HepG2 (cell line): ENCODE measurements around the gene OPN1SW.

Experiments used
- CCAR2 ChIP-seq: fragments of 200-400 bp; formaldehyde crosslinking; optimal IDR thresholded peaks from 2 replicates; pipeline ENCODE3; 2018; ENCODE audit warnings: low read depth, mild to moderate bottlenecking, low read length, moderate library complexity
- CEBPB ChIP-seq: IDR thresholded peaks from 2 replicates; pipeline ENCODE4 v1.6.1; 2011; ENCODE audit warnings: low read depth, low read length, improper control_type of control experiment, borderline replicate concordance
- EP300 ChIP-seq, 3 experiments: sonication (generic) in 1 of 3; formaldehyde crosslinking in 1 of 3; IDR thresholded peaks; 2 replicates each; pipeline versions ENCODE4 v1.5.1 to v1.6.1; 2011 to 2020; ENCODE audit warnings: low read depth in 2 of 3, low read length in 2 of 3, borderline replicate concordance in 1 of 3, improper control_type of control experiment in 1 of 3, mild to moderate bottlenecking in 1 of 3, missing genetic modification reagents in 1 of 3, moderate library complexity in 1 of 3
- GABPB1 ChIP-seq: IDR thresholded peaks from 2 replicates; pipeline ENCODE4 v1.6.1; 2016; ENCODE audit warnings: mild to moderate bottlenecking, missing genetic modification reagents, moderate library complexity, missing compliant biosample characterization
- POLR2A ChIP-seq, 2 experiments: IDR thresholded peaks; 2 replicates each; pipeline ENCODE4 v1.6.1; 2011; ENCODE audit warnings: low read depth in 2 of 2, low read length in 2 of 2, mild to moderate bottlenecking in 1 of 2, moderate library complexity in 1 of 2; ENCODE audit not compliant: insufficient read depth in 1 of 2
- ZNF652 ChIP-seq: IDR thresholded peaks from 2 replicates; pipeline ENCODE4 v1.6.1; 2016; ENCODE audit warnings: low read depth, borderline replicate concordance
- ZNF704 ChIP-seq: sonication (generic); formaldehyde crosslinking; IDR thresholded peaks from 2 replicates; pipeline ENCODE4 v1.8.1; 2023; ENCODE audit warnings: mild to moderate bottlenecking, inconsistent platforms, moderate library complexity, missing genetic modification reagents, borderline replicate concordance
- ZSCAN5A ChIP-seq: sonication (generic); formaldehyde crosslinking; IDR thresholded peaks from 2 replicates; pipeline ENCODE4 v1.8.0; 2022; ENCODE audit warnings: mild to moderate bottlenecking, missing genetic modification reagents, borderline replicate concordance
- TF ChIP-seq, protein P1 (sequence below): sonication (generic); formaldehyde crosslinking; IDR thresholded peaks from 2 replicates; pipeline ENCODE4 v1.5.0; 2020; ENCODE audit warnings: mild to moderate bottlenecking, missing genetic modification reagents, moderate library complexity
- TF ChIP-seq, protein P2 (sequence below): IDR thresholded peaks from 2 replicates; pipeline ENCODE4 v1.6.1; 2012; ENCODE audit warnings: inconsistent platforms

DNA sequence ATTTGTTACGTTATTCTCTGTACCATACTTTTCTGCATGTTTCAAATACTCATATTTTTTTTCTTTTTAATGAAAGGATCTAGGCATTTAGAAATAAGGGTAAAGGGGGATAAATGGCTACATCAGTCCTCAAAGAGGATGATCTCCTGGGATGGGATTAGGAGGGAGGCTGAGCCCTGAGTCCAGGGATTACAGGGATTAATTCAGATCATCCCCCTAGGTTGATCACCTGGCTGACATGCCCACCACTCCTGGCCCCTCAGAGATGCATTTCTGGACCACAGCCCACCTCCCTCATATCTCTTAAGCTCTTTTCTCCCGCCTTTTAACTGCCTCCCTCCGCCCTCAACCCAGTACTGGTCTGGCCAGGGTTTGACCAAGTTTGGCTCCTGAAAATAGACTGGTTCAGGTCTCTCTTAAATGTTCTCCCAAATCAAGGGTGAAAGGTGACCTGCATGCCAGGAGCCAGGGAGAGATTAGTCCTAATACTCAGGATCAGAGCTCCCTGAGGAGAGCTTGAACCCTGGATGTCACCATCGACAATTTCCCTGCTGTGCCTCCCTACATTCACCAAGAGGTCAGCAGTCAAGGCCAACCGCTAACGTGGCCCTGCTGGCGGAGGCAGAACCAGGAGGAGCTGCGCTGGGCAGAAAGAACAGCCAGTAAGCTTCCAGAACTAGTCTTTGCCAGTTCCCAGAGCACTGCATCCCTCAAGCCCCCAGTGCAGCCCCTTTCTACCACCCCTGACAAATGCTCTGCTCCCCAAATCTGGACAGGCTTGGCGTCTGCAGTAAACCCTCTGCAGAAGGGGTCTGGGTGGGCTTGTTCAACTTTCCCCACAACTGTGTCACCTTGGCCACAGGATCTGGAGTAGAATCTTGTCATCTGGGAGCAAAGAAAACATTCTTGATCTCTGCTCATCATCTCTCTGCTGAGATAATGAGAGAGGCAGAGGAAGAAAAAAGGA, 13.1 kb upstream of the OPN1SW start:
- no peak for TF ChIP-seq ZNF652 (CRISPR knock-in tag)
- no peak for TF ChIP-seq POLR2A (IDR thresholded peaks at IDR 0.05; ENCODE audit: insufficient read depth in 1 of 2, low read depth in 2 of 2, low read length in 2 of 2)
- no peak for TF ChIP-seq ZSCAN5A (CRISPR knock-in tag)
- no peak for TF ChIP-seq CEBPB
- TF ChIP-seq, protein P1, sequence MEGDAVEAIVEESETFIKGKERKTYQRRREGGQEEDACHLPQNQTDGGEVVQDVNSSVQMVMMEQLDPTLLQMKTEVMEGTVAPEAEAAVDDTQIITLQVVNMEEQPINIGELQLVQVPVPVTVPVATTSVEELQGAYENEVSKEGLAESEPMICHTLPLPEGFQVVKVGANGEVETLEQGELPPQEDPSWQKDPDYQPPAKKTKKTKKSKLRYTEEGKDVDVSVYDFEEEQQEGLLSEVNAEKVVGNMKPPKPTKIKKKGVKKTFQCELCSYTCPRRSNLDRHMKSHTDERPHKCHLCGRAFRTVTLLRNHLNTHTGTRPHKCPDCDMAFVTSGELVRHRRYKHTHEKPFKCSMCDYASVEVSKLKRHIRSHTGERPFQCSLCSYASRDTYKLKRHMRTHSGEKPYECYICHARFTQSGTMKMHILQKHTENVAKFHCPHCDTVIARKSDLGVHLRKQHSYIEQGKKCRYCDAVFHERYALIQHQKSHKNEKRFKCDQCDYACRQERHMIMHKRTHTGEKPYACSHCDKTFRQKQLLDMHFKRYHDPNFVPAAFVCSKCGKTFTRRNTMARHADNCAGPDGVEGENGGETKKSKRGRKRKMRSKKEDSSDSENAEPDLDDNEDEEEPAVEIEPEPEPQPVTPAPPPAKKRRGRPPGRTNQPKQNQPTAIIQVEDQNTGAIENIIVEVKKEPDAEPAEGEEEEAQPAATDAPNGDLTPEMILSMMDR (CRISPR knock-in tag), result no peak
- TF ChIP-seq, protein P2, sequence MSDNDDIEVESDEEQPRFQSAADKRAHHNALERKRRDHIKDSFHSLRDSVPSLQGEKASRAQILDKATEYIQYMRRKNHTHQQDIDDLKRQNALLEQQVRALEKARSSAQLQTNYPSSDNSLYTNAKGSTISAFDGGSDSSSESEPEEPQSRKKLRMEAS, result no peak
- TF ChIP-seq GABPB1 (CRISPR knock-in tag), result no peak
- no peak for TF ChIP-seq EP300 (IDR thresholded peaks at IDR 0.05; ENCODE audit: low read depth in 2 of 2, low read length in 2 of 2)
- no peak for TF ChIP-seq EP300 (CRISPR knock-in tag; IDR thresholded peaks at IDR 0.05; ENCODE audit: borderline replicate concordance)
- TF ChIP-seq ZNF704, result no peak
- TF ChIP-seq CCAR2, result no peak
